ENCODE measurements around the gene SEMA3C. TPM values are rescaled to one million over a fixed set of nuclear protein-coding genes. Genes with fewer than 3 reads are reported as not detected.

SEMA3C gene
- total RNA-seq, 6 experiments from 2014 or later: 52.4 to 74.6 (median 61.4) TPM

DNA sequence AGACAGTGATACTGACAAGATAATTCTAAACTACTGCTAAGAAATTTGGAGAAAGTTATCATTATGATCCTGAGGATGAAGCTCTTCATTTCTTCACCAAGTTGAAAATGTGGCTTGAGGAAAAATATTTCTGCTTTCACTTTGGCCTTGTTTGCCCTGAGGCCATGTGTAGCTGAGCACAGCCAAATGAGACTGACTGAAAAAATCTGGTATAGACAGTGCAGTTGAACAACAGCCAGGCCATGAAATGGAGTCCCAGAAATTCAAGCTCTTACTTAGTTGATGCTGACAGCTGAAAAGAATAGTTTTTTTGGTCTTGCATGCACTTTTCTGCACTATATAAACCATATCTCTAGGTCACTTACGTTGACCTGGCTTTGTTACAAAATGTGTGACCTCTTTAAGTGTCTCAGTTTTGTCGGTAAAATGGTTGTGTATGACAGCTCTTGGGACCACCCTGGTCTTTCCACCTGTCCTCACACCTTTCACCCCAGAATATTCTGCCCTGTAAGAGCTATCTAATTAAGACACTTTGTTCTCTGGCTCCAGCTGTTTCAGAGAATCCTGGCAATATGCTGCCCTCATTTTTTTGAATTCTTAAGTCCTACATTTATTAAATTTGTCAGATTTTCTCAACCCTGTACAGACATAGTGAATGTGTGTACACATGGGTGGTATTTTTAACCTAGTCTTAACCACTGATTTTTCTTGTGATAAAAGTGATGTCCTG is 189.1 kb downstream of the SEMA3C start:
- TF ChIP-seq, protein P1, sequence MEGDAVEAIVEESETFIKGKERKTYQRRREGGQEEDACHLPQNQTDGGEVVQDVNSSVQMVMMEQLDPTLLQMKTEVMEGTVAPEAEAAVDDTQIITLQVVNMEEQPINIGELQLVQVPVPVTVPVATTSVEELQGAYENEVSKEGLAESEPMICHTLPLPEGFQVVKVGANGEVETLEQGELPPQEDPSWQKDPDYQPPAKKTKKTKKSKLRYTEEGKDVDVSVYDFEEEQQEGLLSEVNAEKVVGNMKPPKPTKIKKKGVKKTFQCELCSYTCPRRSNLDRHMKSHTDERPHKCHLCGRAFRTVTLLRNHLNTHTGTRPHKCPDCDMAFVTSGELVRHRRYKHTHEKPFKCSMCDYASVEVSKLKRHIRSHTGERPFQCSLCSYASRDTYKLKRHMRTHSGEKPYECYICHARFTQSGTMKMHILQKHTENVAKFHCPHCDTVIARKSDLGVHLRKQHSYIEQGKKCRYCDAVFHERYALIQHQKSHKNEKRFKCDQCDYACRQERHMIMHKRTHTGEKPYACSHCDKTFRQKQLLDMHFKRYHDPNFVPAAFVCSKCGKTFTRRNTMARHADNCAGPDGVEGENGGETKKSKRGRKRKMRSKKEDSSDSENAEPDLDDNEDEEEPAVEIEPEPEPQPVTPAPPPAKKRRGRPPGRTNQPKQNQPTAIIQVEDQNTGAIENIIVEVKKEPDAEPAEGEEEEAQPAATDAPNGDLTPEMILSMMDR (IDR thresholded peaks at IDR 0.05): no peak
- H3K27me3 Mint-ChIP-seq (ENCODE audit: insufficient read depth): 0 out of 2 replicates have a peak, but pooled peaks cover 2% of the 10 kb centered on the region
- peaks cover 40% of the 10 kb centered on the region for H3K4me1 Mint-ChIP-seq (ENCODE audit: low read depth)
- peak overlapping the region; percentile 63; the same call in 1 of the 2 replicates for H3K27ac Mint-ChIP-seq
- no peak overlapping the region; the same call in 1 of the 2 replicates for H3K4me3 Mint-ChIP-seq
- DNase-seq: peak; percentile 81
- H3K9me3 Mint-ChIP-seq: no peaks in the 10 kb centered on the region
- no peaks in the 10 kb centered on the region; the same call in 1 of the 2 replicates for H3K36me3 Mint-ChIP-seq (ENCODE audit: low read depth)

DNA sequence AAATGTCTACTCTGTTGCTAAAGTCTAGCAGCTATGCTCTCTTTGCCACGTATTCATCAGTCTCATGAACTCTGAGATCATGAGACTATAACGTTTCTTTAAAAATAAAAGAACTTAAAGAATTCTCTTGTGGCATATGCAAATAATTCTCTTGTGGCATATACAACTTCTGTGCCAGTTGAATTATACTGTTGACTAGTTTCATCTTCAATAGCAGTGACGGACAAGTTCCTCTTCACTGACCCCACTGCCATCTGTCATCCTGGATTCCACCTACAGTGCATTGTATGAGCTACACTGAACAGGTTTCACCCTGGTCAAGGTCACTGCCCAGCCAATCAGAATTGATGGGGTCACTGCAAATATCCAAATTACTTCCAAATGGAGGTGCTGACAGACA is 192.2 kb downstream of the SEMA3C start:
- Mint-ChIP-seq H3K36me3 (ENCODE audit: low read depth) (no peaks in the 10 kb centered on the region; the same call in 1 of the 2 replicates), H3K27ac (no peak overlapping the region), H3K4me1 (ENCODE audit: low read depth) (peaks cover 71% of the 10 kb centered on the region), H3K9me3 (no peaks in the 10 kb centered on the region), H3K4me3 (no peak overlapping the region), H3K27me3 (ENCODE audit: insufficient read depth) (0 out of 2 replicates have a peak, but pooled peaks cover 2% of the 10 kb centered on the region)
- DNase-seq: no peak
- TF ChIP-seq, protein P1 (IDR thresholded peaks at IDR 0.05): no peak

DNA sequence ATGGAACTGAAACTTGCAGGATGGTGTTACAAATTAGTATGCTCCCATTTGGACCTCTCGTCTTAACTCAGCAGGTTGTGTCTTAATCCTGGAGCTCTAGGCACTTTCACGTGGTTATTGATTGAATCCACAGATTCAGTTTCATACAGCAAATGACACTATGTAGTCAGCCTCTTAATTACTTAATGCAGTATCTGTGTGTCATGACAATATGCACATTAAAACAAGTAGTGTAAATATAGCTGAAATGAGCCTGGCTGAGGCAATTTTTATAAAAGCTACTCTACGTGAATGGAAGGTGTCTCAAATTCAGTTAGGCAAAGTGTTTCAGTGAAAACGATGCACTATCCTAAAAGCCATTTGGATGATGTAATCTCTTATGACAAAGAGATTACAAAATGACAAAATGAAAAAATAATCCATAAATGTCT is 193.7 kb downstream of the SEMA3C start:
- Mint-ChIP-seq H3K27me3 (ENCODE audit: insufficient read depth) (0 out of 2 replicates have a peak, but pooled peaks cover 2% of the 10 kb centered on the region), H3K4me3 (peak overlapping the region; percentile 64; the same call in 1 of the 2 replicates), H3K27ac (peak overlapping the region; percentile 95), H3K36me3 (ENCODE audit: low read depth) (no peaks in the 10 kb centered on the region), H3K4me1 (ENCODE audit: low read depth) (peaks cover 79% of the 10 kb centered on the region), H3K9me3 (no peaks in the 10 kb centered on the region)
- TF ChIP-seq, protein P1 (IDR thresholded peaks at IDR 0.05): no peak
- no peak for DNase-seq

GRCh38 chr7:80724249-80724871 is 194.5 kb downstream of the SEMA3C start:
- Mint-ChIP-seq H3K27ac (peak overlapping the region; percentile 95), H3K4me1 (ENCODE audit: low read depth) (peaks cover 76% of the 10 kb centered on the region), H3K9me3 (no peaks in the 10 kb centered on the region), H3K36me3 (ENCODE audit: low read depth) (no peaks in the 10 kb centered on the region), H3K4me3 (peak overlapping the region; percentile 64), H3K27me3 (ENCODE audit: insufficient read depth) (0 out of 2 replicates have a peak, but pooled peaks cover 2% of the 10 kb centered on the region)
- TF ChIP-seq, protein P1 (IDR thresholded peaks at IDR 0.05): no peak
- peak; percentile 44 for DNase-seq

- Mint-ChIP-seq H3K9me3 (no peaks in the 10 kb centered on the region), H3K4me3 (peak overlapping the region; percentile 77), H3K4me1 (ENCODE audit: low read depth) (peaks cover 70% of the 10 kb centered on the region), H3K36me3 (ENCODE audit: low read depth) (no peaks in the 10 kb centered on the region; the same call in 1 of the 2 replicates), H3K27me3 (ENCODE audit: insufficient read depth) (no peaks in the 10 kb centered on the region), H3K27ac (peak overlapping the region; percentile 95)
- DNase-seq: peak; percentile 99
- TF ChIP-seq, protein P1 (IDR thresholded peaks at IDR 0.05): no peak
Observed at GRCh38 chr7:80722616-80723195, 196.1 kb downstream of the SEMA3C start.

Data from HFFc6 (cell line).